ENCODE measurements around the gene AHDC1. TPM values are rescaled to one million over a fixed set of nuclear protein-coding genes. Genes with fewer than 3 reads are reported as not detected.
"Not testable (repeated sequence)": the region's sequence is repeated elsewhere in the genome, so short reads cannot be mapped to it uniquely, and the experiment has no call there.

Gene AHDC1
- total and polyA plus RNA-seq, 10 of the 15 experiments (the other 5 are each of a cell fraction or from before 2014, with no cell fraction given) = 0.21 to 13.0 (median 1.4) TPM

GRCh38 chr1:27643600-27644368 lies 39.8 kb upstream of the AHDC1 start (continued):
- TF ChIP-seq GATAD2B (conservative IDR thresholded peaks at IDR 0.05; ENCODE audit: low read depth) = 0 out of 2 replicates have a peak, but pooled peaks have one; percentile 28
- TF ChIP-seq BHLHE40 (IDR thresholded peaks at IDR 0.05; ENCODE audit: borderline replicate concordance in 1 of 2, low read depth in 2 of 2, low read length in 1 of 2) = peak in 1 of 2 experiments; percentile 41; a peak in 1 of 4 replicates
- TF ChIP-seq HDGF (IDR thresholded peaks at IDR 0.05) = 0 out of 2 replicates have a peak, but pooled peaks have one; percentile 60
- TF ChIP-seq ZBTB40 (IDR thresholded peaks at IDR 0.05; ENCODE audit: borderline replicate concordance) = no peak
- peak; percentile 81 for TF ChIP-seq RAD21 (IDR thresholded peaks at IDR 0.05; ENCODE audit: insufficient read depth, low read depth, low read length)
- TF ChIP-seq STAT1 (conservative IDR thresholded peaks at IDR 0.05) = peak; percentile 59; the same call in 1 of the 2 replicates
- peak; percentile 75 for TF ChIP-seq YY1 (IDR thresholded peaks at IDR 0.05; ENCODE audit: low read depth, low read length)
- TF ChIP-seq SMARCA5 (IDR thresholded peaks at IDR 0.05) = 0 out of 2 replicates have a peak, but pooled peaks have one; percentile 15
- 0 out of 2 replicates have a peak, but pooled peaks have one; percentile 48 for TF ChIP-seq MLLT1 (IDR thresholded peaks at IDR 0.05)

GRCh38 chr1:27640514-27640913 lies 36.6 kb upstream of the AHDC1 start:
- DNase-seq (ENCODE audit: low read depth, low spot score); H3K79me2 ChIP-seq (ENCODE audit: control insufficient read depth, insufficient read depth, low read length); H3K27ac ChIP-seq (ENCODE audit: control insufficient read depth, insufficient read depth); H4K20me1 ChIP-seq (ENCODE audit: control insufficient read depth, insufficient read depth); H2AFZ ChIP-seq (ENCODE audit: control insufficient read depth, low read depth, low read length); intact Hi-C loops (cut with micrococcal nuclease; ENCODE audit: unreplicated experiment); H3K27me3 ChIP-seq (replicated peaks in 1 of 2; ENCODE audit: control insufficient read depth in 2 of 2, insufficient read depth in 2 of 2, low read length in 1 of 2); H3K4me3 ChIP-seq; H3K9me3 ChIP-seq (replicated peaks; ENCODE audit: control insufficient read depth, insufficient read depth, low read length); ATAC-seq; H3K9ac ChIP-seq (ENCODE audit: control insufficient read depth, insufficient read depth, low read length); H3K4me2 ChIP-seq (ENCODE audit: control insufficient read depth, insufficient read depth); in situ Hi-C loops (cut with MboI); BruUV-seq (replicated peaks); FAIRE-seq; H3K36me3 ChIP-seq (ENCODE audit: control insufficient read depth in 2 of 2, insufficient read depth in 2 of 2, low read length in 1 of 2): not testable (repeated sequence)
- peaks cover 22% of the 10 kb centered on the region for H3K4me1 ChIP-seq (ENCODE audit: control insufficient read depth, insufficient read depth, low read length)
- SMC1A ChIA-PET (ENCODE audit: uncharacterized antibody, unreplicated experiment) = interaction anchor here (1.3 to 2.1 kb wide), 2 partner anchors 11 to 22 kb away, joined by 4 to 6 read pairs; no protein-coding TSS in a partner anchor
- WGBS (ENCODE audit: insufficient coverage, insufficient replicate concordance, low lambda C conversion rate, missing lambda C conversion rate) = 74% methylated on average over 9 of the region's 9 CpGs
- RAD21 ChIA-PET (ENCODE audit: unreplicated experiment) = interaction anchor here (0.7 kb wide), 1 partner anchor 15 kb away, joined by 3 read pairs; no protein-coding TSS in a partner anchor
- POLR2A ChIA-PET = interaction anchor here (0.6 to 4.0 kb wide), 4 partner anchors 10 to 519 kb away, joined by 3 to 23 read pairs (median 5); no protein-coding TSS in a partner anchor
- CTCF ChIA-PET = interaction anchor here (1.6 to 6.0 kb wide), 5 partner anchors 9 to 31 kb away, joined by 5 to 35 read pairs (median 6); no protein-coding TSS in a partner anchor
